GM19372 (cell line): ENCODE results near the gene LBH.

Experiments used
- ATAC-seq: cut with Tn5 transposase; IDR thresholded peaks from one replicate; pipeline ENCODE4 v1.9.1; 2021; ENCODE audit warnings: mild to moderate bottlenecking, low read depth, moderate library complexity; ENCODE audit not compliant: unreplicated experiment

Gene LBH

DNA sequence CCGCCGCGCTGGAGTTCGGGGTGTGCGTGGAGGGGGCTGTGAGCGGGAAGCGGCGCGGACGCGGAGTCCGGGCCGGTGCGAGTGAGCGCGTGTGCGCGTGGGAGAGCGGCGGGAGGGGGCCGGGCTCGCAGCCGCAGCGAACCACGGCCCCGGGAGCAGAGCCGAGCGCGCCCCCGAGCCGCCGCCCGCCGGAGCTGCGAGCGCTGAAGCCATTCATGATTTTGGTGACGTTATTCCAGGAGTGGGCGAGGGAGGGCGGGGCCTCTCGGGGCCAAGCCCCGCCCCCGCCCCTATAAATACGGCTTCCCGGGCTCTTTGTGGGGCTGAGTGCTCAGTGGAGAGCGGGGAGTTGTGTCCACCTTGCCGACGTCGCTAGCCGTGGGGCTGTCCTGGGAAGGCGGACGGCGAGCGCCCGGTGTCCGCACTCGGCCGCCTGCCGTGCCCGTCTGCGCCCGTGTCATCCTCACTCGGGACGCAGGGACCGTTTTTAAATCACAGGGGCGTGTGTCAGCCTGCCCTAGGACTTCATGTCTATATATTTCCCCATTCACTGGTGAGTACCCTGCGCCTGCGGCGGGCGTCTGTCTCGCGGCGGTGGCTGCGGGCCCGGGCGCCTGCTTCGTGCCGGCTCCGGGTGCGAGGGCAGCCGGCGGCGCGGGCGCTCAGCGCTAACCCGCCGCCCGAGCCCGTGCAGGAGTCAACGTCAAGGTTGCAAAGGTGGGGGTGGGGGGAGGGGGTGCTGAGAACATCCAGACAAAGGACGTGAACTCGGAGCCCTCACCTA, at the start of gene LBH:
TSS of gene LBH (plus strand) at position 323 of the 784 bp plus-strand sequence. CDS start at position 528, 205 bp downstream.
- ATAC-seq, result peak; percentile 45

- ATAC-seq, result no peak
Observed at GRCh38 chr2:30184035-30184434, 47.3 kb upstream of the LBH start.

DNA sequence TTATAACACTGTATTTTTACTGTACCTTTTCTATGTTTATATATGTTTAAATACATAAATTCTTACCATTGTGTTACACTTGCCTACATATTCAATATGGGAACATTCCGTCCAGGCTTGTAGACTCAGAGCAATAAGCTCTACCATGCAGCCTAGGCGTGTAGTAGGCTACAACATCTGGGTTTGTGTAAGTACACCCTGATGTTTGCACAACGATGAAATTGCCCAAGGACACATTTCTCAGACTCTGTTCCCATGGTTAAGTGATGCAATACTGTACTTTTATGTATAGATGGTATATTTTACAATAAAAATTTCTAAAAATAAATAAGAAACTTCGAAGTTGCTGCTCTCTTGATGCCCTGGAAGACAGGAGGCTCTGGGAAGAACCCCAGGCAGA, 46.2 kb upstream of the LBH start:
- ATAC-seq, result no peak

DNA sequence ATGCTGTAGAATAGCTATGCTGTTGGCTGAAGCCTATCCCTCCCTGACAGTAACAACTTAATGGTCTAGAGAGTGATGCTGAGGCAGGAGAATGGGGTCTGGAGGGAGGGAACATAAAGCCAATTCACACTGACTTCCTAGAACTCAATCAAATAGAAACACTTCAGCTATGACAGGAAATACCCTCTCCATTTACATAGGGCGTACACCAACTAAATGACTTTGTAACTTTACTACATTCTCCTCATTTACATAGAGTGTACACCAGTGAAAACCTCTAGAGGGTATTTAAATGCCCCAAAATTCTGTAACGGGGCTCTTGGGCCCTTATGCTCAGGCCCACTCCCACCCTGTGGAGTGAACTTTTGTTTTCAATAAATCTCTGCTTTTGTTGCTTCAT, 43.0 kb upstream of the LBH start:
- no peak for ATAC-seq

GRCh38 chr2:30190637-30191036, 40.7 kb upstream of the LBH start:
- ATAC-seq, result no peak

- no peak for ATAC-seq
Observed at GRCh38 chr2:30191107-30191506, 40.2 kb upstream of the LBH start.

DNA sequence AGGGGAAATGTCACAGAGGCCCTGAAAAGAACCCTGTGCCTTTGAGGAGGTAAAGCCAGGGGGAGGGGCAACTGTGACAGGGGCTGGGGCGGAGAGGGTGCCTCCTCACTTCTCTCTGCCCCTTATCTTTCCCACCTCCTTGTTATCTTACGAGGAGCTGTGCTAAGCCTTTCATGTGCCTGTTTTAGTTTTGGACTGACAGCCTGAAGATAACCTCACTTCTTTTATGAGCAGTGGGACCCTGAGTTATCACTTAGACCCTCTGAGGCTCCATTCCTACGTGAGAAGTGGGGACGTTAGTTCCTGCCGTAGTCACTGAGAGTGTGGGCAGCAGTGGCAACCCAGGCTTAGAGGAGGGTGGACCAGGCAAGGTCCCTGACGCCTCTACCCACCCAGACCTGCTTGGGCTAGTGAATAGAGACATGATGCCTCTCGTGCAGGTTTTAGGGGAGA, 39.5 kb upstream of the LBH start:
- ATAC-seq, result no peak

DNA sequence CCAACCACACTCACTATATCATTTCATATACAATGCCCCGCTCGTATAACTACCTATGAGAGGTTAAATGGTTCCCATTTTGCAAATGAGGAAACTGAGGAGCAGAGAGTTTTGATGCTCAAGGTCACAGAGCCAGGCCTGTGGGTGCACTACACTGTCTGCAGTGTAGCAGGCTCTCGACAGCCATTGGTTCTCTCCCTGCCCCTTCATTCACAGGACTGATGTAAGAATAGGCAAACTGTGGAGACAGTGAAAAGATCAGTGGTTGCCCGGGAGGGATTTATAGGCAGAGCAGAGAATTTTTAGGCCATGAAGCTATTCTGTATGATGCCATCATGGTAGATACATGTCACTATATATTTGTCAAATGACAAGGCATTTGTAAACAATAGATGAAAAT, 39.0 kb upstream of the LBH start:
- no peak for ATAC-seq

- ATAC-seq, result no peak
Observed at GRCh38 chr2:30193104-30193681, 38.1 kb upstream of the LBH start.

- ATAC-seq, result no peak
Observed at GRCh38 chr2:30194421-30194820, 36.9 kb upstream of the LBH start.

DNA sequence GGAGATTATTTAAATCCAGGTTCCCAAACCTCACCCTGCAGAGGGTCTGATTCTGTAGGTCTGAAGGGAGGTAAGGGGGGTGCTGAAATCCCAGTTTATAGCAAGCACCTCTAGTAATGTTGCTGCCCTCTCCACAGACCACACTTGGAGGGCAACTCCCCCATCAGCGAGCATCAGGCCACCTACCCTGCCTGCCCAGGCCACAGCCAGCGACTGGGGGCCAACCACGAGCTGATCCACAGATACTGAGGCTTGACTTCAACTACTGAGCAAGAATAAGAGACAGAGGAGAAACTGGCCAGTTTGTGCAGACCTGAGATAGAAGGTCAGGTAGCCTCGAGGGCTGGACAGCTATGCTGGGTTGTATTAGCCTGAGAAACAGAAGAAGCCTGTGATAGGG, 36.3 kb upstream of the LBH start:
- no peak for ATAC-seq

GRCh38 chr2:30197570-30198192, 33.7 kb upstream of the LBH start:
- no peak for ATAC-seq

DNA sequence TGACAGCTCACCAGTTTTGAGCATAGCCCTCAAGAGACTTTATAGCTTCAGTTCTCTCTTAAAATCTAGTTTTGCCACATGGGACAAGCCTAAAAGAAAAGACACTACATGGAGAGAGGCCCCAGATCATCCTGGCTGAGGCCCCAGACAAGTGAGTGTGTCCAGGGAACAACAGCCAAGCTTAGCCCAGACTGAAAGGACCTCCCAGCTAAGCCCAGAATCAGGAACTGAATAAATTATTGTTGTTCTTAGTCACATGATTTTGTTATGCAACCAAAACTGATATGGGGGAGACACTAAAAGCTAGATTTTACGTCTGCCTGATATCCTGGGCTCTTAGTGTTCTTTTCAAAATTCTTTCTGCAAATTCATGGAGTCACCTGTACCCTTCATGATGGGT, 29.3 kb upstream of the LBH start:
- no peak for ATAC-seq

DNA sequence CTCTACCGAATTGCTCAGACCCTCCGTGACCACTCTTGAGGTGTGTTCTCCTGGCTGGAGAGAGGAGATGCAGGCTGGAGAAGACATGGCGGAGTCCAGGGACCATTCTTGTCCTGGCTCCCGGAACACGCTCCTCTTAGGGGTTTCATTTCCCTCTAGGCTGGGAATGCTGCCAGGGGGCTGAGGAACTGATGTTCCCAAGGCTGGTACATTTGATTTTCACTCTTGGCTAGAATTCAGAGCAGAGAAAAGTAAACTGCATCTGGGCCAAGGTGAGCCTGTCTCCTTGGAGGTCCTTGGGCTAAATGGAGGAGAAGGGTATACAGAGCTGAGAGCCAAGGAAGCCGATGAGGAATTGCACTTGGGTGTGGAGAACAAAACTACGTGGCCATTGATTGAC, 28.2 kb upstream of the LBH start:
- no peak for ATAC-seq

GRCh38 chr2:30204281-30204680, 27.1 kb upstream of the LBH start:
- no peak for ATAC-seq

GRCh38 chr2:30205456-30205855, 25.9 kb upstream of the LBH start:
- no peak for ATAC-seq

DNA sequence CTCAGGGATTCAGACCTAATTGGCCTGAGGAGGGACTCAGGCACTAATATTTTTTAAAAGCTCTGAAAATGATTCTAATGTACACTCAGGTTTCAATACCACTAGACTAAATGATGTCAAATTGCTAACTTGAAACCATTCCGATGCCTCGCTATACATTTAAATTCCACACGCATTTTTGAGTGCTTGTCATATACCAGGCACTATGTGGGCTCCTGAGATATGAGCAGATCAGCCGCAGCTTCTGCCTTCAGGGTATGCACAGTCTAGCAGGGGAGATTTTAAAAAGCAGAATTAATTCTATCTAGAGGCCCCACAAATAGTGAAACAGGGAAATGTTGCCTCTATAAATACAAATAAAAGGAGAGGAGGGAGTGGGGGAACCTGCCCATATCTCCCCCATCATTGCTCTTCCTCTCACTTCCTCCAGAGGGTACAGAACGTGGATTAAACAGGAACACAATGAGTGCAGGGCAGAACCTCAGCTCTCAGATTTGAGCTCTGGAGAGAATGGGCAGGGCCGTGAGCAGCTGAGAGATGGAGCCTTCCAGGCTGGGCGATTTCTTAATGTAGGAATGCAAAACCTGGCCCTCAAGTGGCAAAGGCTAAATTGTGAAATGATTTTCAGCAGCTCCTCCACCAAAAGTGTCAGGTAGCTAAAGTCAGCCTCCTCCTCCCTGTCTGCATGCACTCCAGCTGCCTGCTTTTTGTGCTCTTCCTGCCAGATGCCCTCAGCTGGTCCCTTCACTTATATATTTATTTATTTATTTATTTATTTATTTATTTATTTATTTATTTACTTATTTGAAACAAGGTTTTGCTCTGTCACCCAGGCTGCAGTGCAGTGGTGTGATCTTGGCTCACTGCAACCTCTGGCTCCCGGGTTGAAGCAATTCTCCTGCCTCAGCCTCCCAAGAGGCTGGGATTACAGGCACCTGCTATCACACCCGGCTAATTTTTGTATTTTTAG, 24.6 kb upstream of the LBH start:
- ATAC-seq, result no peak

GRCh38 chr2:30208453-30208852, 22.9 kb upstream of the LBH start:
- no peak for ATAC-seq

DNA sequence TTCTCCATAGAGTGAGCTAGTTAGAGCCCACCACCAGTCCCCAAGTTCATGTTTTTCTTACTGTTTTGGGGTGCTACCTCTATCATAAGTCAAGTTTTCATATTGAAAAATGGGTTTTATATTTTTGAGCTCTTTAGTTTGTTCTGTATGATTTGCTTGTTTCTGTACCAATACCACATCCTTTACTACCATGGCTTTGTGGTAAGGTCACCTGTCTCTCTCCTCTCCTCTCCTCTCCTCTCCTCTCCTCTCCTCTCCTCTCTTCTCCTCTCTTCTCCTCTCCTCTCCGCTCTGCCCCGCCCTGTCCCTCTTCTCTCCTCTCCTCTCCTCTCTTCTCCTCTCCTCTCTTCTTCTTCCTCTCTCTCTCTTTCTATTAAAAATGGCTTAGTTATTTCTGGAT, 22.1 kb upstream of the LBH start:
- ATAC-seq, result no peak

- ATAC-seq, result no peak
Observed at GRCh38 chr2:30213326-30213725, 18.0 kb upstream of the LBH start.
